Ammon's horn (tissue), 1 donor: Measurements from ENCODE around the gene SLC25A21.
"Not testable (repeated sequence)": the region's sequence is repeated elsewhere in the genome, so short reads cannot be mapped to it uniquely, and the experiment has no call there.

Experiments
- DNase-seq: peaks from one replicate; pipeline ENCODE4 v3.0.0-alpha.2; 2016; ENCODE audit warnings: low spot score

SLC25A21 gene

GRCh38 chr14:36863271-36863670 lies 309.1 kb downstream of the SLC25A21 start:
- no peak for DNase-seq

GRCh38 chr14:36862237-36862636 lies 310.2 kb downstream of the SLC25A21 start:
- DNase-seq: not testable (repeated sequence)

GRCh38 chr14:36860831-36861230 lies 311.6 kb downstream of the SLC25A21 start:
- no peak for DNase-seq

GRCh38 chr14:36859119-36859518 lies 313.3 kb downstream of the SLC25A21 start:
- DNase-seq: no peak

- no peak for DNase-seq
Observed at GRCh38 chr14:36857842-36858445, 314.5 kb downstream of the SLC25A21 start.

- no peak for DNase-seq
Observed at GRCh38 chr14:36857136-36857535, 315.3 kb downstream of the SLC25A21 start.

GRCh38 chr14:36856095-36856878 lies 316.1 kb downstream of the SLC25A21 start:
- no peak for DNase-seq

- DNase-seq: no peak
Observed at GRCh38 chr14:36855396-36855795, 317.0 kb downstream of the SLC25A21 start.

- peak; percentile 9 for DNase-seq
Observed at GRCh38 chr14:36852981-36853691, 319.3 kb downstream of the SLC25A21 start.

- no peak for DNase-seq
Observed at GRCh38 chr14:36848213-36848612, 324.2 kb downstream of the SLC25A21 start.

- DNase-seq: no peak
Observed at GRCh38 chr14:36847366-36847765, 325.0 kb downstream of the SLC25A21 start.

GRCh38 chr14:36845356-36846012 lies 326.9 kb downstream of the SLC25A21 start:
- DNase-seq: no peak

- no peak for DNase-seq
Observed at GRCh38 chr14:36844443-36845195, 327.8 kb downstream of the SLC25A21 start.

- no peak for DNase-seq
Observed at GRCh38 chr14:36843410-36843809, 329.0 kb downstream of the SLC25A21 start.

GRCh38 chr14:36835128-36835527 lies 337.3 kb downstream of the SLC25A21 start:
- no peak for DNase-seq

GRCh38 chr14:36834293-36834692 lies 338.1 kb downstream of the SLC25A21 start:
- no peak for DNase-seq

- DNase-seq: no peak
Observed at GRCh38 chr14:36829547-36829946, 342.9 kb downstream of the SLC25A21 start.

- no peak for DNase-seq
Observed at GRCh38 chr14:36827861-36828260, 344.5 kb downstream of the SLC25A21 start.

- no peak for DNase-seq
Observed at GRCh38 chr14:36826614-36827013, 345.8 kb downstream of the SLC25A21 start.

GRCh38 chr14:36824854-36825253 lies 347.6 kb downstream of the SLC25A21 start:
- DNase-seq: no peak

GRCh38 chr14:36823651-36824050 lies 348.8 kb downstream of the SLC25A21 start:
- DNase-seq: no peak

GRCh38 chr14:36822685-36823084 lies 349.7 kb downstream of the SLC25A21 start:
- DNase-seq: no peak
